ENCODE measurements around the gene ARRDC4. TPM values are rescaled to one million over a fixed set of nuclear protein-coding genes. Genes with fewer than 3 reads are reported as not detected.

Gene ARRDC4
- polyA plus RNA-seq, 1 experiment = 39.6 TPM

DNA sequence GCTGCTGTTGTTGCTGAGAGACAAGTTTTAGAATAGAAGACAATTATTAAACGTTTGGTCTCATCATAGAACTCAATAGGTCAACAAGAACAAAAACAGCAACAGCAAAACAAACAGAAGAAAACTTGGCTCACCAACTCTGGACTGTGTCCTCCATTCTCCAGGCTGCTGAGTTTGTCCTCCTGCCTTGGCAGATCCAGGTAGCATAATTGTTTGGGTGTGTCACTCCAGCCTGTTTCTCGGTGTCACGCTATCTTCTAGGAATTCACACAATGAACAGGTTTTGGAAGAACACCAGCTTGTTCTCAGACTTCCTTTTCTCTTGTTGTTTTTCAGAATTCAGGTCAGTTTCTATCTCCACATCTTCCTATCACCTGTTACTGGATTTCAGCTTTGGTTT lies 34.7 kb downstream of the ARRDC4 start:
- ChIA-PET CTCF (interaction anchor here (1.0 to 2.5 kb wide), 7 partner anchors 8 to 182 kb away, joined by 3 to 13 read pairs (median 5); no protein-coding TSS in a partner anchor), POLR2A (no interaction called here)
- Histone ChIP-seq H3K36me3 (ENCODE audit: control insufficient read depth, insufficient read depth, low read length) (no peaks in the 10 kb centered on the region), H3K27me3 (ENCODE audit: control insufficient read depth, insufficient read depth, low read length) (no peaks in the 10 kb centered on the region), H3K4me3 (ENCODE audit: low read depth, low read length) (no peak overlapping the region)
- TF ChIP-seq, protein P1, sequence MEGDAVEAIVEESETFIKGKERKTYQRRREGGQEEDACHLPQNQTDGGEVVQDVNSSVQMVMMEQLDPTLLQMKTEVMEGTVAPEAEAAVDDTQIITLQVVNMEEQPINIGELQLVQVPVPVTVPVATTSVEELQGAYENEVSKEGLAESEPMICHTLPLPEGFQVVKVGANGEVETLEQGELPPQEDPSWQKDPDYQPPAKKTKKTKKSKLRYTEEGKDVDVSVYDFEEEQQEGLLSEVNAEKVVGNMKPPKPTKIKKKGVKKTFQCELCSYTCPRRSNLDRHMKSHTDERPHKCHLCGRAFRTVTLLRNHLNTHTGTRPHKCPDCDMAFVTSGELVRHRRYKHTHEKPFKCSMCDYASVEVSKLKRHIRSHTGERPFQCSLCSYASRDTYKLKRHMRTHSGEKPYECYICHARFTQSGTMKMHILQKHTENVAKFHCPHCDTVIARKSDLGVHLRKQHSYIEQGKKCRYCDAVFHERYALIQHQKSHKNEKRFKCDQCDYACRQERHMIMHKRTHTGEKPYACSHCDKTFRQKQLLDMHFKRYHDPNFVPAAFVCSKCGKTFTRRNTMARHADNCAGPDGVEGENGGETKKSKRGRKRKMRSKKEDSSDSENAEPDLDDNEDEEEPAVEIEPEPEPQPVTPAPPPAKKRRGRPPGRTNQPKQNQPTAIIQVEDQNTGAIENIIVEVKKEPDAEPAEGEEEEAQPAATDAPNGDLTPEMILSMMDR (IDR thresholded peaks at IDR 0.05; ENCODE audit: insufficient read depth, low read depth, low read length) = no peak
- DNase-seq (ENCODE audit: low read depth) = no peak

DNA sequence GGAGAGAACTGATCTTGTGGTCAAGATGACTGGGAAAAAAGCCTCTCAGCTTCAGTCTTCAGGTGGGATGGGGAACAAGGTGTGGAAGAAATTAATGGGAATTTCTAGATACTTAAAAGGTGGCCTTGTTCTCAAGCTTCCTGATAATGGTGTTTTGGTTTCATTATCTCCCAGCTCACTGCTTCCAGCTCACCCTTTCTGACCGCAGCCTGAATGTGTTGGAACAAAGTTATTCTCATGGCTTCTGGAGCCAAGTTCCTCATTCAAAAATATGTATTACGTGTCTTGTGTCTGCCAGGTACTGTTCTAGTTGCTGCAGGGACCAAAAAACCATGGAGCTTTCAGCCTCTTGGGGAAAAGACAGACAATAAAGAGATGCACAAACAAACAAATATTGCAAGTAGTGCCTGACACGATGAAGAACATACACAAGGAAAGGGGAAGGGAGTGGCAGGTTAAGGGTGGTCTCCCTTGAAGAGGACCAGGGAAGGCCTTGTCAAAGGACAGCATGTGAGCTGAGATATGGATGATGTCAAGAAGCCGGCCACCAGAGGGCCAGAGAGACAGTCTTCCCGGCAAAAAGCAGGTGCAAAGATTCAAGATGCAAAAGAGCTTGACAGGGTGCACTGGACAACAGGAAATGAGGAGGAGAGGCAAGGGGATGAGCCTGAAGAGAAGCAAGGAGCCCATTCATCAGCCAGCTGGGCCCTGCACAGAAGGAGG lies 35.5 kb downstream of the ARRDC4 start:
- CTCF ChIA-PET = interaction anchor here (0.6 to 2.8 kb wide), 15 partner anchors 9 to 1217 kb away, joined by 3 to 18 read pairs (median 4); no protein-coding TSS in a partner anchor
- H3K4me3 ChIP-seq (ENCODE audit: low read depth, low read length) = no peak overlapping the region
- POLR2A ChIA-PET = no interaction called here

DNA sequence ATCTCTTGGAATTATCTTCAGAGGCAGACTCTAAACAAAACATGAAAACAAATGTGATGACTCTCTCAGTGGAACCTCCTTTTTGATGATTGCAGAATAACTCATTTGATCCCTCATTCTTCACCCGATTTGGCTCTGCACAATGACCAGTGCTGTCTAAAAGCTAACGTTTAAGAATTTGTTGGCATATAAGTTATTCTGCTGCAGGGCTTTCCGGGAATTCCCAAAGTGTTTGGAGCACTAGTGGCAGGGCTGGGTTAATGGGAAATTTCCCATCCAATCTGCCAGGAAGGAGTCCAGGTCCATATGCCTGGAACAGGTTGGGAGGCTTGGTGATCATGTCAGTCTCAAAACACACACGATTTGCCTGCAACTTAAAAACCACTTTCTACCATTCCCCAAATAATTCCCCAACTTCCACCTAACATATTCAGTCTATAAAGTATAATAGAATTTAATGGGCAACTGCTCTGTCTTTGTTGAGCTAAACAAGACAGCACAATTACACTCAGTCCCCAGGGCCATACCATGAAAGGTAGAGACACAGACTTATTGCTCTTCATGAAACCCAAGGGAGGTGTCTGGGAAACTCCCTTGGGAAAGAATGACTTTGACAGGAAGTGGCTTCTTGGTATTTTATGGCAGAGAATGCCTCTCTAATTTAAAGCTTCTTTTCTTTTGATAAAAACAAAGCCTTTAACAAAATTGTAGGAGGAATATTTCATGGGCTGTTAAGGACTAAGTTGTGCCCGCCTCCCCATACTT lies 38.0 kb downstream of the ARRDC4 start:
- ChIA-PET POLR2A (no interaction called here), CTCF (interaction anchor here (0.9 to 2.8 kb wide), 2 partner anchors 19 to 86 kb away, joined by 3 to 18 read pairs; no protein-coding TSS in a partner anchor)
- H3K27me3 ChIP-seq (ENCODE audit: control insufficient read depth, insufficient read depth, low read length) = no peaks in the 10 kb centered on the region
- H3K36me3 ChIP-seq (ENCODE audit: control insufficient read depth, insufficient read depth, low read length) = no peaks in the 10 kb centered on the region
- no peak for DNase-seq (ENCODE audit: low read depth)
- no peak overlapping the region for H3K4me3 ChIP-seq (ENCODE audit: low read depth, low read length)
- TF ChIP-seq, protein P1 (IDR thresholded peaks at IDR 0.05; ENCODE audit: insufficient read depth, low read depth, low read length) = no peak

More for the DNA sequence above, 35.5 kb downstream of the ARRDC4 start:
- Histone ChIP-seq H3K36me3 (ENCODE audit: control insufficient read depth, insufficient read depth, low read length) (no peaks in the 10 kb centered on the region), H3K27me3 (ENCODE audit: control insufficient read depth, insufficient read depth, low read length) (no peaks in the 10 kb centered on the region)
- TF ChIP-seq, protein P1 (IDR thresholded peaks at IDR 0.05; ENCODE audit: insufficient read depth, low read depth, low read length) = peak; percentile 51
- DNase-seq (ENCODE audit: low read depth) = no peak

DNA sequence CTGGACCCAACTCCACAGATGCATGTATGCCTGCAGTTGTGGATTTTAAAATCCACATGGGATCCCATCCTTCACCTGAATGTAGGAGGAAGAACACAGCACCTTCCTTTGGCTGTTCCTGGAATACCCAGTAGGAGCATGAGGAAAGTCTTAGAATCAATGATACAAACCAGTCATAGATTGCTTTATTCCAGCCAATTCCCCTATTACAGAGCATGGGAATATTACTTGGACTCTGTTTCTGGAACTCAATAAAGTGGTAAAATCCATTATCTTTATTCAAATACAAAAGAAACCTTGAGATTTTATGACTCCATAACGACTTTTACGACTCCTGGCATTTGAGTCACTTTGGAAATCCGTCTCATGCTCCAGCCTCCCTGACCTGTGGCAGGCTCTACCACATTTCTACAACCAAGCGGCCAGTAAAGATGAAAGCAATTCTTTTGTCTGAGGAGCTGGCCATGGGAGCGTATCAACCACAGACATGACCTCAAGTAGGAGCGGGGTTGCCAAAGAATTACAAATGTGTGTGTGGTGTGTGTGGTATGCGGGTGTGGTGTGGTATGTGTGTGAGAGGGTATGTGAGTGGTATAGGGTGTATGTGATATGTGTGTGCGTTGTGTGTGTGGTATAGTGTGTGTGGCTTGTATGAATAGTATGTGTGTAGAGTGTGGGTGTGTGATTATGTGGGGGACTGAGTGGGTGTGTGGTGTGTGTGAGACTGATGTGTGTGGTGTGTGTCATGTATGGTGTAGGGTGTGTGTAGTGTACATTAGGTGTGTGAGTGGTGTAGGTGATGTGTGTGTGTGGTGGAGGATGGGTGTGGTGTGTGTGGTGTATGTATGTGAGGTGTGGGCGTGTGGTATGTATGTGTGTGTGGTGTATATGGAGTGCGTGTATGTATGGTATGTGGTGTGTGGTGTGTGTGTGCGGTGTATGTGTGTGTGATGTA lies 40.0 kb downstream of the ARRDC4 start:
- Histone ChIP-seq H3K27me3 (ENCODE audit: control insufficient read depth, insufficient read depth, low read length) (no peaks in the 10 kb centered on the region), H3K36me3 (ENCODE audit: control insufficient read depth, insufficient read depth, low read length) (no peaks in the 10 kb centered on the region), H3K4me3 (ENCODE audit: low read depth, low read length) (no peak overlapping the region)
- CTCF ChIA-PET = no interaction called here
- TF ChIP-seq, protein P1 (IDR thresholded peaks at IDR 0.05; ENCODE audit: insufficient read depth, low read depth, low read length) = no peak
- POLR2A ChIA-PET = no interaction called here
- peak; percentile 80 for DNase-seq (ENCODE audit: low read depth)
